GM23248 (cell line): ENCODE results near the gene LRIG3.

Experiments used
- EZH2 ChIP-seq: fragments of 200-600 bp; sonication (generic); IDR thresholded peaks from 2 replicates; pipeline ENCODE4 v1.6.1; 2018; ENCODE audit warnings: antibody characterized with exemption, mild to moderate bottlenecking; ENCODE audit not compliant: insufficient read depth, poor library complexity, severe bottlenecking
- EZH2phosphoT487 ChIP-seq: fragments of 200-600 bp; sonication (generic); IDR thresholded peaks from 2 replicates; pipeline ENCODE4 v1.6.1; 2018; ENCODE audit warnings: antibody characterized with exemption, moderate library complexity, mild to moderate bottlenecking, low read depth; ENCODE audit not compliant: insufficient read depth

GRCh38 chr12:58907391-58907790 lies 12.9 kb downstream of the LRIG3 start:
- TF ChIP-seq EZH2phosphoT487 (no peak), EZH2 (no peak)
